GM23338 (cell line): ENCODE measurements around the gene SLC16A2. TPM values are rescaled to one million over a fixed set of nuclear protein-coding genes. Genes with fewer than 3 reads are reported as not detected.

Experiments used
- ATAC-seq: fragments of 200-7000 bp; cut with Tn5 transposase; 3 replicates; pipeline ENCODE4 v1.9.1; 2020
- DNase-seq: peaks from one replicate; pipeline ENCODE4 v3.0.0-alpha.2; 2015; ENCODE audit warnings: low spot score
- H2AFZ ChIP-seq: fragments of 200-600 bp; sonication (generic); 2 replicates; pipeline ENCODE4 v1.8.0; 2016; ENCODE audit warnings: antibody characterized with exemption, mild to moderate bottlenecking, moderate library complexity
- H3F3A ChIP-seq: fragments of 200-600 bp; sonication (generic); replicated peaks from 2 replicates; pipeline ENCODE4 v1.8.0; 2017; ENCODE audit warnings: antibody characterized with exemption, mixed run types, low read depth
- H3K27ac ChIP-seq: fragments of 200-600 bp; sonication (generic); 2 replicates; pipeline ENCODE4 v1.6.1; 2016; ENCODE audit warnings: low read depth
- H3K27me3 ChIP-seq: fragments of 200-600 bp; sonication (generic); 2 replicates; pipeline ENCODE4 v1.8.0; 2016; ENCODE audit warnings: mild to moderate bottlenecking, mixed run types, moderate library complexity; ENCODE audit not compliant: insufficient read depth
- H3K36me3 ChIP-seq: fragments of 200-600 bp; sonication (generic); 2 replicates; pipeline ENCODE4 v1.8.0; 2016; ENCODE audit warnings: mild to moderate bottlenecking; ENCODE audit not compliant: insufficient read depth
- H3K4me1 ChIP-seq: fragments of 200-600 bp; sonication (generic); 2 replicates; pipeline ENCODE4 v1.8.0; 2016; ENCODE audit warnings: mild to moderate bottlenecking, moderate library complexity; ENCODE audit not compliant: insufficient read depth
- H3K4me2 ChIP-seq: fragments of 200-600 bp; sonication (generic); 2 replicates; pipeline ENCODE4 v1.7.1; 2017; ENCODE audit warnings: mixed run types
- H3K4me3 ChIP-seq: fragments of 200-600 bp; sonication (generic); 2 replicates; pipeline ENCODE4 v1.6.1; 2016; ENCODE audit warnings: mixed run types
- H3K79me2 ChIP-seq: fragments of 200-600 bp; sonication (generic); replicated peaks from 2 replicates; pipeline ENCODE4 v1.8.0; 2017; ENCODE audit warnings: mild to moderate bottlenecking; ENCODE audit not compliant: insufficient read depth
- H3K9me2 ChIP-seq: fragments of 200-600 bp; sonication (generic); 2 replicates; pipeline ENCODE4 v1.8.0; 2017; ENCODE audit not compliant: insufficient read depth
- H4K20me1 ChIP-seq: fragments of 200-600 bp; sonication (generic); replicated peaks from 2 replicates; pipeline ENCODE4 v1.8.0; 2017; ENCODE audit warnings: mild to moderate bottlenecking; ENCODE audit not compliant: insufficient read depth
- H3K27ac Mint-ChIP-seq: 2 replicates; pipeline ENCODE4 v1.8.0; 2020; ENCODE audit warnings: inconsistent platforms, mild to moderate bottlenecking, moderate library complexity, mixed read lengths
- H3K27me3 Mint-ChIP-seq: 3 replicates; pipeline ENCODE4 v1.8.0; 2022; ENCODE audit warnings: low read depth, mild to moderate bottlenecking, moderate library complexity, mixed read lengths, inconsistent platforms; ENCODE audit not compliant: insufficient read depth, poor library complexity
- H3K36me3 Mint-ChIP-seq: 3 replicates; pipeline ENCODE4 v1.8.0; 2021; ENCODE audit warnings: low read depth, mild to moderate bottlenecking, inconsistent platforms, moderate library complexity, mixed read lengths
- H3K4me1 Mint-ChIP-seq: 3 replicates; pipeline ENCODE4 v1.8.0; 2020; ENCODE audit warnings: mild to moderate bottlenecking, inconsistent platforms, mixed read lengths
- H3K4me3 Mint-ChIP-seq: 3 replicates; pipeline ENCODE4 v1.8.0; 2021; ENCODE audit warnings: moderate library complexity, mild to moderate bottlenecking, inconsistent platforms, mixed read lengths
- H3K9me3 Mint-ChIP-seq: 3 replicates; pipeline ENCODE4 v1.8.0; 2020; ENCODE audit warnings: moderate library complexity, mild to moderate bottlenecking, inconsistent platforms, mixed read lengths
- CREB1 ChIP-seq: fragments of 250-450 bp; sonication (Bioruptor Pico); IDR thresholded peaks from 2 replicates; pipeline ENCODE4 v1.5.0; 2020; ENCODE audit warnings: low read depth, mild to moderate bottlenecking, moderate library complexity
- EZH2phosphoT487 ChIP-seq: fragments of 200-600 bp; sonication (generic); IDR thresholded peaks from one replicate; pipeline ENCODE4 v1.8.1; 2018; ENCODE audit warnings: antibody characterized with exemption; ENCODE audit not compliant: unreplicated experiment
- JUNB ChIP-seq: IDR thresholded peaks from one replicate; pipeline ENCODE4 v1.6.1; 2016; ENCODE audit warnings: antibody characterized with exemption; ENCODE audit not compliant: unreplicated experiment
- POLR2AphosphoS5 ChIP-seq: IDR thresholded peaks from 2 replicates; pipeline ENCODE4 v1.6.1; 2016; ENCODE audit warnings: antibody characterized with exemption, low read depth
- STAT1 ChIP-seq: IDR thresholded peaks from one replicate; pipeline ENCODE4 v1.6.1; 2016; ENCODE audit warnings: antibody characterized with exemption; ENCODE audit not compliant: unreplicated experiment
- ZNF114 ChIP-seq: fragments of 250-450 bp; sonication (Bioruptor Pico); IDR thresholded peaks from 2 replicates; pipeline ENCODE4 v1.5.0; 2020; ENCODE audit warnings: mild to moderate bottlenecking, moderate library complexity
- ZNF331 ChIP-seq: fragments of 250-450 bp; sonication (Bioruptor Pico); IDR thresholded peaks from 2 replicates; pipeline ENCODE4 v1.5.0; 2020; ENCODE audit warnings: low read depth, mild to moderate bottlenecking, moderate library complexity
- polyA plus RNA-seq: library from polyadenylated mRNA; unstranded; fragments of >200 nt; fragmentation: Nextera tagmentation; extraction: Ambion mirVana; gene quantifications from 2 replicates; pipeline ENCODE4 v1.2.1, GENCODE V29; 2016
- total RNA-seq: library from RNA; depleted of rRNA; stranded (reverse); fragments of >200 nt; shearing (Covaris generic); gene quantifications from 2 replicates; pipeline ENCODE4 v1.2.3, GENCODE V29; 2014
- TF ChIP-seq, protein P1 (sequence below): fragments of 250-450 bp; sonication (Bioruptor Pico); IDR thresholded peaks from 2 replicates; pipeline ENCODE4 v1.5.0; 2020; ENCODE audit warnings: mild to moderate bottlenecking, moderate library complexity
- TF ChIP-seq, protein P2 (sequence below): IDR thresholded peaks from 2 replicates; pipeline ENCODE4 v1.6.1; 2016; ENCODE audit warnings: antibody characterized with exemption
- TF ChIP-seq, protein P3 (sequence below): IDR thresholded peaks from one replicate; pipeline ENCODE4 v1.6.1; 2018; ENCODE audit warnings: antibody characterized with exemption; ENCODE audit not compliant: unreplicated experiment
- TF ChIP-seq, protein P4 (sequence below), 2 experiments: fragments of 200-600 bp in 1 of 2; sonication (generic) in 1 of 2; conservative IDR thresholded peaks; 2 replicates each; pipeline versions ENCODE4 v1.5.1 to v1.6.1; 2016 to 2017; ENCODE audit warnings: antibody characterized with exemption in 2 of 2, low read depth in 2 of 2, mild to moderate bottlenecking in 2 of 2, moderate library complexity in 1 of 2

The SLC16A2 gene
- total and polyA plus RNA-seq, 2 experiments from 2014 or later: 11.1 to 27.9 TPM

- TF ChIP-seq, protein P1, sequence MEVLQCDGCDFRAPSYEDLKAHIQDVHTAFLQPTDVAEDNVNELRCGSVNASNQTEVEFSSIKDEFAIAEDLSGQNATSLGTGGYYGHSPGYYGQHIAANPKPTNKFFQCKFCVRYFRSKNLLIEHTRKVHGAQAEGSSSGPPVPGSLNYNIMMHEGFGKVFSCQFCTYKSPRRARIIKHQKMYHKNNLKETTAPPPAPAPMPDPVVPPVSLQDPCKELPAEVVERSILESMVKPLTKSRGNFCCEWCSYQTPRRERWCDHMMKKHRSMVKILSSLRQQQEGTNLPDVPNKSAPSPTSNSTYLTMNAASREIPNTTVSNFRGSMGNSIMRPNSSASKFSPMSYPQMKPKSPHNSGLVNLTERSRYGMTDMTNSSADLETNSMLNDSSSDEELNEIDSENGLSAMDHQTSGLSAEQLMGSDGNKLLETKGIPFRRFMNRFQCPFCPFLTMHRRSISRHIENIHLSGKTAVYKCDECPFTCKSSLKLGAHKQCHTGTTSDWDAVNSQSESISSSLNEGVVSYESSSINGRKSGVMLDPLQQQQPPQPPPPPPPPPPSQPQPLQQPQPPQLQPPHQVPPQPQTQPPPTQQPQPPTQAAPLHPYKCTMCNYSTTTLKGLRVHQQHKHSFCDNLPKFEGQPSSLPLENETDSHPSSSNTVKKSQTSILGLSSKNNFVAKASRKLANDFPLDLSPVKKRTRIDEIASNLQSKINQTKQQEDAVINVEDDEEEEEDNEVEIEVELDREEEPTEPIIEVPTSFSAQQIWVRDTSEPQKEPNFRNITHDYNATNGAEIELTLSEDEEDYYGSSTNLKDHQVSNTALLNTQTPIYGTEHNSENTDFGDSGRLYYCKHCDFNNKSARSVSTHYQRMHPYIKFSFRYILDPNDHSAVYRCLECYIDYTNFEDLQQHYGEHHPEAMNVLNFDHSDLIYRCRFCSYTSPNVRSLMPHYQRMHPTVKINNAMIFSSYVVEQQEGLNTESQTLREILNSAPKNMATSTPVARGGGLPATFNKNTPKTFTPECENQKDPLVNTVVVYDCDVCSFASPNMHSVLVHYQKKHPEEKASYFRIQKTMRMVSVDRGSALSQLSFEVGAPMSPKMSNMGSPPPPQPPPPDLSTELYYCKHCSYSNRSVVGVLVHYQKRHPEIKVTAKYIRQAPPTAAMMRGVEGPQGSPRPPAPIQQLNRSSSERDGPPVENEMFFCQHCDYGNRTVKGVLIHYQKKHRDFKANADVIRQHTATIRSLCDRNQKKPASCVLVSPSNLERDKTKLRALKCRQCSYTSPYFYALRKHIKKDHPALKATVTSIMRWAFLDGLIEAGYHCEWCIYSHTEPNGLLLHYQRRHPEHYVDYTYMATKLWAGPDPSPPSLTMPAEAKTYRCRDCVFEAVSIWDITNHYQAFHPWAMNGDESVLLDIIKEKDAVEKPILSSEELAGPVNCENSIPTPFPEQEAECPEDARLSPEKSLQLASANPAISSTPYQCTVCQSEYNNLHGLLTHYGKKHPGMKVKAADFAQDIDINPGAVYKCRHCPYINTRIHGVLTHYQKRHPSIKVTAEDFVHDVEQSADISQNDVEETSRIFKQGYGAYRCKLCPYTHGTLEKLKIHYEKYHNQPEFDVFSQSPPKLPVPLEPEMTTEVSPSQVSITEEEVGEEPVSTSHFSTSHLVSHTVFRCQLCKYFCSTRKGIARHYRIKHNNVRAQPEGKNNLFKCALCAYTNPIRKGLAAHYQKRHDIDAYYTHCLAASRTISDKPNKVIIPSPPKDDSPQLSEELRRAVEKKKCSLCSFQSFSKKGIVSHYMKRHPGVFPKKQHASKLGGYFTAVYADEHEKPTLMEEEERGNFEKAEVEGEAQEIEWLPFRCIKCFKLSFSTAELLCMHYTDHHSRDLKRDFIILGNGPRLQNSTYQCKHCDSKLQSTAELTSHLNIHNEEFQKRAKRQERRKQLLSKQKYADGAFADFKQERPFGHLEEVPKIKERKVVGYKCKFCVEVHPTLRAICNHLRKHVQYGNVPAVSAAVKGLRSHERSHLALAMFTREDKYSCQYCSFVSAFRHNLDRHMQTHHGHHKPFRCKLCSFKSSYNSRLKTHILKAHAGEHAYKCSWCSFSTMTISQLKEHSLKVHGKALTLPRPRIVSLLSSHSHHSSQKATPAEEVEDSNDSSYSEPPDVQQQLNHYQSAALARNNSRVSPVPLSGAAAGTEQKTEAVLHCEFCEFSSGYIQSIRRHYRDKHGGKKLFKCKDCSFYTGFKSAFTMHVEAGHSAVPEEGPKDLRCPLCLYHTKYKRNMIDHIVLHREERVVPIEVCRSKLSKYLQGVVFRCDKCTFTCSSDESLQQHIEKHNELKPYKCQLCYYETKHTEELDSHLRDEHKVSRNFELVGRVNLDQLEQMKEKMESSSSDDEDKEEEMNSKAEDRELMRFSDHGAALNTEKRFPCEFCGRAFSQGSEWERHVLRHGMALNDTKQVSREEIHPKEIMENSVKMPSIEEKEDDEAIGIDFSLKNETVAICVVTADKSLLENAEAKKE: no peak
- TF ChIP-seq CREB1 (no peak), POLR2AphosphoS5 (no peak)
- TF ChIP-seq, protein P2, sequence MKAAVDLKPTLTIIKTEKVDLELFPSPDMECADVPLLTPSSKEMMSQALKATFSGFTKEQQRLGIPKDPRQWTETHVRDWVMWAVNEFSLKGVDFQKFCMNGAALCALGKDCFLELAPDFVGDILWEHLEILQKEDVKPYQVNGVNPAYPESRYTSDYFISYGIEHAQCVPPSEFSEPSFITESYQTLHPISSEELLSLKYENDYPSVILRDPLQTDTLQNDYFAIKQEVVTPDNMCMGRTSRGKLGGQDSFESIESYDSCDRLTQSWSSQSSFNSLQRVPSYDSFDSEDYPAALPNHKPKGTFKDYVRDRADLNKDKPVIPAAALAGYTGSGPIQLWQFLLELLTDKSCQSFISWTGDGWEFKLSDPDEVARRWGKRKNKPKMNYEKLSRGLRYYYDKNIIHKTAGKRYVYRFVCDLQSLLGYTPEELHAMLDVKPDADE: no peak
These were observed 4.8 kb downstream of the SLC16A2 start (continued) for GRCh38 chrX:74426071-74426470.

GRCh38 chrX:74426615-74427014 lies 5.3 kb downstream of the SLC16A2 start:
- Mint-ChIP-seq H3K9me3 (no peaks in the 10 kb centered on the region), H3K4me1 (peaks cover 10% of the 10 kb centered on the region; the same call in 2 of the 3 replicates), H3K4me3 (no peak overlapping the region), H3K27ac (no peak overlapping the region), H3K27me3 (peaks cover 6% of the 10 kb centered on the region), H3K36me3 (no peaks in the 10 kb centered on the region; the same call in 2 of the 3 replicates)
- Histone ChIP-seq H3K9me2 (no peaks in the 10 kb centered on the region), H2AFZ (no peak overlapping the region), H3F3A (no peaks in the 10 kb centered on the region), H3K27me3 (peaks cover 7% of the 10 kb centered on the region; the same call in 1 of the 2 replicates), H3K4me1 (0 out of 2 replicates have a peak, but pooled peaks cover 3% of the 10 kb centered on the region), H4K20me1 (no peaks in the 10 kb centered on the region), H3K79me2 (no peaks in the 10 kb centered on the region), H3K4me3 (no peak overlapping the region), H3K36me3 (no peaks in the 10 kb centered on the region), H3K27ac (no peak overlapping the region), H3K4me2 (no peak overlapping the region)
- DNase-seq: no peak
- ATAC-seq: no peak
- TF ChIP-seq STAT1: no peak
- no peak for TF ChIP-seq ZNF114 (CRISPR knock-in tag)
- TF ChIP-seq POLR2AphosphoS5: no peak
- TF ChIP-seq, protein P3, sequence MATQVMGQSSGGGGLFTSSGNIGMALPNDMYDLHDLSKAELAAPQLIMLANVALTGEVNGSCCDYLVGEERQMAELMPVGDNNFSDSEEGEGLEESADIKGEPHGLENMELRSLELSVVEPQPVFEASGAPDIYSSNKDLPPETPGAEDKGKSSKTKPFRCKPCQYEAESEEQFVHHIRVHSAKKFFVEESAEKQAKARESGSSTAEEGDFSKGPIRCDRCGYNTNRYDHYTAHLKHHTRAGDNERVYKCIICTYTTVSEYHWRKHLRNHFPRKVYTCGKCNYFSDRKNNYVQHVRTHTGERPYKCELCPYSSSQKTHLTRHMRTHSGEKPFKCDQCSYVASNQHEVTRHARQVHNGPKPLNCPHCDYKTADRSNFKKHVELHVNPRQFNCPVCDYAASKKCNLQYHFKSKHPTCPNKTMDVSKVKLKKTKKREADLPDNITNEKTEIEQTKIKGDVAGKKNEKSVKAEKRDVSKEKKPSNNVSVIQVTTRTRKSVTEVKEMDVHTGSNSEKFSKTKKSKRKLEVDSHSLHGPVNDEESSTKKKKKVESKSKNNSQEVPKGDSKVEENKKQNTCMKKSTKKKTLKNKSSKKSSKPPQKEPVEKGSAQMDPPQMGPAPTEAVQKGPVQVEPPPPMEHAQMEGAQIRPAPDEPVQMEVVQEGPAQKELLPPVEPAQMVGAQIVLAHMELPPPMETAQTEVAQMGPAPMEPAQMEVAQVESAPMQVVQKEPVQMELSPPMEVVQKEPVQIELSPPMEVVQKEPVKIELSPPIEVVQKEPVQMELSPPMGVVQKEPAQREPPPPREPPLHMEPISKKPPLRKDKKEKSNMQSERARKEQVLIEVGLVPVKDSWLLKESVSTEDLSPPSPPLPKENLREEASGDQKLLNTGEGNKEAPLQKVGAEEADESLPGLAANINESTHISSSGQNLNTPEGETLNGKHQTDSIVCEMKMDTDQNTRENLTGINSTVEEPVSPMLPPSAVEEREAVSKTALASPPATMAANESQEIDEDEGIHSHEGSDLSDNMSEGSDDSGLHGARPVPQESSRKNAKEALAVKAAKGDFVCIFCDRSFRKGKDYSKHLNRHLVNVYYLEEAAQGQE: no peak
- no peak for TF ChIP-seq EZH2phosphoT487
- no peak for TF ChIP-seq CREB1
- TF ChIP-seq, protein P2: no peak
- TF ChIP-seq ZNF331 (CRISPR knock-in tag): no peak
- TF ChIP-seq, protein P4, sequence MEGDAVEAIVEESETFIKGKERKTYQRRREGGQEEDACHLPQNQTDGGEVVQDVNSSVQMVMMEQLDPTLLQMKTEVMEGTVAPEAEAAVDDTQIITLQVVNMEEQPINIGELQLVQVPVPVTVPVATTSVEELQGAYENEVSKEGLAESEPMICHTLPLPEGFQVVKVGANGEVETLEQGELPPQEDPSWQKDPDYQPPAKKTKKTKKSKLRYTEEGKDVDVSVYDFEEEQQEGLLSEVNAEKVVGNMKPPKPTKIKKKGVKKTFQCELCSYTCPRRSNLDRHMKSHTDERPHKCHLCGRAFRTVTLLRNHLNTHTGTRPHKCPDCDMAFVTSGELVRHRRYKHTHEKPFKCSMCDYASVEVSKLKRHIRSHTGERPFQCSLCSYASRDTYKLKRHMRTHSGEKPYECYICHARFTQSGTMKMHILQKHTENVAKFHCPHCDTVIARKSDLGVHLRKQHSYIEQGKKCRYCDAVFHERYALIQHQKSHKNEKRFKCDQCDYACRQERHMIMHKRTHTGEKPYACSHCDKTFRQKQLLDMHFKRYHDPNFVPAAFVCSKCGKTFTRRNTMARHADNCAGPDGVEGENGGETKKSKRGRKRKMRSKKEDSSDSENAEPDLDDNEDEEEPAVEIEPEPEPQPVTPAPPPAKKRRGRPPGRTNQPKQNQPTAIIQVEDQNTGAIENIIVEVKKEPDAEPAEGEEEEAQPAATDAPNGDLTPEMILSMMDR (conservative IDR thresholded peaks at IDR 0.05; ENCODE audit: low read depth in 2 of 2): no peak
- TF ChIP-seq JUNB: no peak
